ENCODE data around the gene ZFYVE28.

DNA sequence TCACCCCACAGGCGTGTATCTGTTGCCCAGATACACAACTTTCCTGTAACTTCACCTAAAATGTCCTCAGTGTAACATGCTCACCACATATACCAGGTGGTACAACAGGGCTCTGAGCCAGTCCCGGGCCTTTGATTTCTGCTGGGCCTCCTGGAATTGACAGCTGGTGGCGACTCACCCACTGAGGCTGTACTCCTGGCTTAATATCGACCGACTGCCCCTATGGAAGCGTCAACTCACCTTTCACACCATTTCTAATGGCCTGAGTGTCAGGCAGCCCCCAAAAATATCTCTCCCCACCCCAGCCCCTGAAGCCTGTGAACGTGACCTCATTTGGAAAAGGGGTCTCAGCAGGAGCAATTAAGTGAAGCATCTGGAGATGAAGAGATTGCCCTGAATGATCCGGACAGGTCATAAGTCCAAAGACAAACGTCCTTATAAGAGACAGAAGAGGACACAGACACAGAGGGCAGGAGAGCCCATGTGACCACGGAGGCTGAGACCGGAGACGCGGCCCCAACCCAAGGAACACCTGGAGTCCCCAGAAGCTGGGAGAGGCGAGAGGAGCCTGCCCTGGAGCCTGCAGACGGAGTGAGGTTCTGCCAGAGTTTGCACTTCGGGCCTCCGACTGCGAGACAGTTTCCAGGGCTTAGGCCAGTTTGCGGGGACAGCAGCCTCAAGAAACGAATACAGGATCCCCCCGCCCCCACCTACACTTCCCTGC lies 144.0 kb downstream of the ZFYVE28 start:
- TF ChIP-seq POLR2A (IDR thresholded peaks at IDR 0.05; ENCODE audit: low read depth, low read length): no peak
- no peak for TF ChIP-seq POLR2AphosphoS5 (IDR thresholded peaks at IDR 0.05; ENCODE audit: low read depth, low read length)
- no peak for TF ChIP-seq SPI1 (IDR thresholded peaks at IDR 0.05; ENCODE audit: low read depth, low read length)
- no peak for TF ChIP-seq TAF1 (IDR thresholded peaks at IDR 0.05; ENCODE audit: low read depth, low read length)
- no peak for TF ChIP-seq POU2F2 (IDR thresholded peaks at IDR 0.05; ENCODE audit: low read depth, low read length)
